Ishikawa (cell line): ENCODE data around the gene MGLL.

ENCODE experiments used
- CEBPB ChIP-seq: IDR thresholded peaks from 2 replicates; pipeline ENCODE4 v1.6.1; 2012
- CREB1 ChIP-seq: IDR thresholded peaks from 2 replicates; pipeline ENCODE4 v1.6.1; 2012; ENCODE audit warnings: low read depth
- EGR1 ChIP-seq: IDR thresholded peaks from 2 replicates; pipeline ENCODE4 v1.6.1; 2012
- EP300 ChIP-seq: IDR thresholded peaks from 2 replicates; pipeline ENCODE4 v1.6.1; 2012; ENCODE audit warnings: borderline replicate concordance
- FOXM1 ChIP-seq: IDR thresholded peaks from 2 replicates; pipeline ENCODE4 v1.6.1; 2012; ENCODE audit warnings: low read depth, borderline replicate concordance
- NFIC ChIP-seq: IDR thresholded peaks from 2 replicates; pipeline ENCODE4 v1.6.1; 2012
- RAD21 ChIP-seq: IDR thresholded peaks from 2 replicates; pipeline ENCODE4 v1.6.1; 2012; ENCODE audit warnings: low read depth
- REST ChIP-seq: IDR thresholded peaks from 2 replicates; pipeline ENCODE4 v1.6.1; 2012; ENCODE audit warnings: low read depth, mild to moderate bottlenecking
- TAF1 ChIP-seq: IDR thresholded peaks from 2 replicates; pipeline ENCODE4 v1.6.1; 2012; ENCODE audit warnings: low read depth, mild to moderate bottlenecking
- TCF12 ChIP-seq: IDR thresholded peaks from 2 replicates; pipeline ENCODE4 v1.6.1; 2012; ENCODE audit warnings: low read depth
- TEAD4 ChIP-seq: IDR thresholded peaks from 2 replicates; pipeline ENCODE4 v1.6.1; 2012
- USF1 ChIP-seq: IDR thresholded peaks from 2 replicates; pipeline ENCODE4 v1.6.1; 2012
- YY1 ChIP-seq: IDR thresholded peaks from 2 replicates; pipeline ENCODE4 v1.6.1; 2012; ENCODE audit warnings: low read depth
- ZBTB7A ChIP-seq: IDR thresholded peaks from 2 replicates; pipeline ENCODE4 v1.6.1; 2012; ENCODE audit warnings: low read depth
- TF ChIP-seq, protein P1 (sequence below): IDR thresholded peaks from 2 replicates; pipeline ENCODE4 v1.6.1; 2012

MGLL gene

GRCh38 chr3:127746400-127747057 lies 75.8 kb downstream of the MGLL start:
- TF ChIP-seq YY1, result no peak
- no peak for TF ChIP-seq CREB1
- TF ChIP-seq EP300, result no peak
- no peak for TF ChIP-seq TEAD4
- no peak for TF ChIP-seq TAF1
- no peak for TF ChIP-seq CEBPB
- TF ChIP-seq FOXM1, result no peak
- TF ChIP-seq REST, result no peak
- no peak for TF ChIP-seq EGR1
- TF ChIP-seq RAD21, result no peak
- no peak for TF ChIP-seq NFIC
- TF ChIP-seq TCF12, result no peak
- TF ChIP-seq USF1, result no peak

GRCh38 chr3:127745656-127746399 lies 76.5 kb downstream of the MGLL start:
- TF ChIP-seq ZBTB7A (no peak), RAD21 (no peak), TCF12 (no peak), YY1 (no peak), FOXM1 (no peak), USF1 (no peak), TEAD4 (no peak), EGR1 (no peak), REST (no peak), EP300 (no peak), CEBPB (no peak), NFIC (no peak), CREB1 (no peak), TAF1 (no peak)
- TF ChIP-seq, protein P1, sequence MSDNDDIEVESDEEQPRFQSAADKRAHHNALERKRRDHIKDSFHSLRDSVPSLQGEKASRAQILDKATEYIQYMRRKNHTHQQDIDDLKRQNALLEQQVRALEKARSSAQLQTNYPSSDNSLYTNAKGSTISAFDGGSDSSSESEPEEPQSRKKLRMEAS, result no peak

GRCh38 chr3:127744875-127745274 lies 77.4 kb downstream of the MGLL start:
- TF ChIP-seq YY1 (no peak), EGR1 (no peak), TEAD4 (no peak), RAD21 (no peak), TAF1 (no peak), USF1 (no peak), FOXM1 (no peak), TCF12 (no peak), NFIC (no peak), EP300 (no peak), ZBTB7A (no peak), REST (no peak), CEBPB (no peak), CREB1 (no peak)
- TF ChIP-seq, protein P1, result no peak
